HepG2 (cell line): ENCODE data around the gene KIAA1217. TPM values are rescaled to one million over a fixed set of nuclear protein-coding genes. Genes with fewer than 3 reads are reported as not detected.
A peak's percentile ranks its signal among the peaks of the same experiment; 100 is the strongest.

Experiments used
- CHD4 ChIP-seq: fragments of 200-600 bp; sonication (generic); IDR thresholded peaks from 2 replicates; pipeline ENCODE4 v1.7.0; 2017; ENCODE audit warnings: mild to moderate bottlenecking, low read length, borderline replicate concordance
- FOXC1 ChIP-seq: sonication (generic); formaldehyde crosslinking; IDR thresholded peaks from 2 replicates; pipeline ENCODE4 v1.8.0; 2022; ENCODE audit warnings: mild to moderate bottlenecking, missing genetic modification reagents, borderline replicate concordance
- KDM6A ChIP-seq: IDR thresholded peaks from 2 replicates; pipeline ENCODE4 v1.6.1; 2016; ENCODE audit warnings: low read depth
- NONO ChIP-seq, 2 experiments: fragments of 450-650 bp in 1 of 2; sonication (generic) in 1 of 2; formaldehyde crosslinking in 1 of 2; IDR thresholded peaks in 1 of 2; conservative IDR thresholded peaks in 1 of 2; 2 replicates each; pipeline versions ENCODE4 v1.6.1 to v1.8.0; 2017 to 2022; ENCODE audit warnings: mild to moderate bottlenecking in 1 of 2, missing genetic modification reagents in 1 of 2, moderate library complexity in 1 of 2
- RBAK ChIP-seq: sonication (generic); formaldehyde crosslinking; IDR thresholded peaks from 2 replicates; pipeline ENCODE4 v1.5.1; 2020; ENCODE audit warnings: mild to moderate bottlenecking, missing genetic modification reagents
- RORA ChIP-seq: sonication (generic); formaldehyde crosslinking; IDR thresholded peaks from 2 replicates; pipeline ENCODE4 v1.5.0; 2020; ENCODE audit warnings: mild to moderate bottlenecking, missing genetic modification reagents, moderate library complexity
- RXRB ChIP-seq: IDR thresholded peaks from 2 replicates; pipeline ENCODE4 v1.6.1; 2016; ENCODE audit warnings: borderline replicate concordance, missing genetic modification reagents, missing compliant biosample characterization
- SPEN ChIP-seq: sonication (generic); formaldehyde crosslinking; IDR thresholded peaks from 2 replicates; pipeline ENCODE4 v1.5.1; 2020; ENCODE audit warnings: low read depth, mild to moderate bottlenecking, missing genetic modification reagents
- TMF1 ChIP-seq: sonication (generic); formaldehyde crosslinking; IDR thresholded peaks from 2 replicates; pipeline ENCODE4 v1.8.1; 2022; ENCODE audit warnings: low read depth, missing genetic modification reagents
- ZFYVE20 ChIP-seq: sonication (generic); formaldehyde crosslinking; IDR thresholded peaks from 2 replicates; pipeline ENCODE4 v1.8.0; 2023; ENCODE audit warnings: low read depth, mild to moderate bottlenecking, moderate library complexity, missing genetic modification reagents, borderline replicate concordance
- ZNF260 ChIP-seq: sonication (generic); formaldehyde crosslinking; IDR thresholded peaks from 2 replicates; pipeline ENCODE4 v1.4.0; 2020; ENCODE audit warnings: missing genetic modification reagents, low read depth, mild to moderate bottlenecking, borderline replicate concordance
- ZNF326 ChIP-seq: sonication (generic); formaldehyde crosslinking; IDR thresholded peaks from 2 replicates; pipeline ENCODE4 v1.4.0; 2020; ENCODE audit warnings: missing genetic modification reagents, borderline replicate concordance
- ZNF720 ChIP-seq: sonication (generic); formaldehyde crosslinking; IDR thresholded peaks from 2 replicates; pipeline ENCODE4 v1.4.0; 2020; ENCODE audit warnings: missing genetic modification reagents
- ZNF768 ChIP-seq: sonication (generic); formaldehyde crosslinking; IDR thresholded peaks from 2 replicates; pipeline ENCODE4 v1.4.0; 2020; ENCODE audit warnings: missing genetic modification reagents
- ZSCAN25 ChIP-seq: sonication (generic); formaldehyde crosslinking; IDR thresholded peaks from 2 replicates; pipeline ENCODE4 v1.8.0; 2022; ENCODE audit warnings: mild to moderate bottlenecking, missing genetic modification reagents
- polyA plus RNA-seq, 8 experiments: library from polyadenylated mRNA; depleted of rRNA in 3 of 8; stranded (reverse) in 7 of 8; unstranded in 1 of 8; fragments of >200 nt; fragmentation: Illumina TruSeq in 4 of 8; extraction: Trizol in 4 of 8; gene quantifications; 2 replicates each; pipeline versions ENCODE4 v1.2.1 to v1.2.3, GENCODE V29; 2011 to 2016; ENCODE audit warnings: low read depth in 4 of 8, missing spikeins in 1 of 8, mixed read lengths in 1 of 8; ENCODE audit not compliant: insufficient read depth in 1 of 8
- total RNA-seq, 5 experiments: library from RNA; depleted of rRNA; stranded (reverse); fragments of >200 nt; fragmentation: Illumina TruSeq; extraction: Trizol; gene quantifications; 2 replicates each; pipeline ENCODE4 v1.2.3, GENCODE V29; 2016; ENCODE audit warnings: low read depth in 1 of 5
- TF ChIP-seq, protein P1 (sequence below), 2 experiments: IDR thresholded peaks; 2 replicates each; pipeline ENCODE4 v1.6.1; 2011 to 2012; ENCODE audit warnings: low read length in 2 of 2, borderline replicate concordance in 1 of 2, low read depth in 1 of 2, mild to moderate bottlenecking in 1 of 2, moderate library complexity in 1 of 2
- TF ChIP-seq, protein P2 (sequence below): sonication (generic); formaldehyde crosslinking; IDR thresholded peaks from 2 replicates; pipeline ENCODE4 v1.4.0; 2020; ENCODE audit warnings: missing genetic modification reagents
- TF ChIP-seq, protein P3 (sequence below): IDR thresholded peaks from 2 replicates; pipeline ENCODE4 v1.6.1; 2012; ENCODE audit warnings: inconsistent platforms
- TF ChIP-seq, protein P4 (sequence below): sonication (generic); formaldehyde crosslinking; IDR thresholded peaks from 2 replicates; pipeline ENCODE4 v1.9.0; 2022; ENCODE audit warnings: low read depth, missing genetic modification reagents
- TF ChIP-seq, protein P5 (sequence below): sonication (generic); formaldehyde crosslinking; IDR thresholded peaks from 2 replicates; pipeline ENCODE4 v1.4.0; 2020; ENCODE audit warnings: missing genetic modification reagents, borderline replicate concordance

The KIAA1217 gene
- total and polyA plus RNA-seq, 2 of the 13 experiments (the other 11 are each of a cell fraction or from before 2014, with no cell fraction given), result 4.6 to 10.9 TPM

DNA sequence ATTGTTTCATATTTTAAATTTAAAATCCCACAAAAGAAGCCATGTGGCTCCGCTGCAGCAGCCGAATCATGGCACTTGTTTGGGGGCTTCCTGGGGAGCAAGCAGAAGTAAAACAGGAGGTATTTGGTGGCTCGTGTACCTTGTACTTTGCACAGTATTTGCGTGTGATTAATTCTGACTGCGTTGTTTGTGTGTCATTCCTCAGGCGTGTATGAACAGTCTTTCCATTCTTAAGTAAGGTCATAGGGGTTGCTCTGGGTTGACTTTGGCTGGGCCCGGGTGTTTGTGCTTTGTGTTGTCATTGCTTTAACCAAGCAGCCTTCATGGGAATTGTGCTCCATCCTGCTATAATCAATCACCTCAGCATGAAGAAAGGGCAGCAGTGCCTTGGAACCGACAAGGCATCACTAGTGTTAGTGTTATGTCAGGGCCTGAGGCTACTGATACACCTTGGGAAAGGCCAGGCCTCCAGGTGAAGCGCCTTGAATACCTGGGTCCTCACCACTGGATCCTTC is 332.4 kb downstream of the KIAA1217 start (continued):
- TF ChIP-seq, protein P1, sequence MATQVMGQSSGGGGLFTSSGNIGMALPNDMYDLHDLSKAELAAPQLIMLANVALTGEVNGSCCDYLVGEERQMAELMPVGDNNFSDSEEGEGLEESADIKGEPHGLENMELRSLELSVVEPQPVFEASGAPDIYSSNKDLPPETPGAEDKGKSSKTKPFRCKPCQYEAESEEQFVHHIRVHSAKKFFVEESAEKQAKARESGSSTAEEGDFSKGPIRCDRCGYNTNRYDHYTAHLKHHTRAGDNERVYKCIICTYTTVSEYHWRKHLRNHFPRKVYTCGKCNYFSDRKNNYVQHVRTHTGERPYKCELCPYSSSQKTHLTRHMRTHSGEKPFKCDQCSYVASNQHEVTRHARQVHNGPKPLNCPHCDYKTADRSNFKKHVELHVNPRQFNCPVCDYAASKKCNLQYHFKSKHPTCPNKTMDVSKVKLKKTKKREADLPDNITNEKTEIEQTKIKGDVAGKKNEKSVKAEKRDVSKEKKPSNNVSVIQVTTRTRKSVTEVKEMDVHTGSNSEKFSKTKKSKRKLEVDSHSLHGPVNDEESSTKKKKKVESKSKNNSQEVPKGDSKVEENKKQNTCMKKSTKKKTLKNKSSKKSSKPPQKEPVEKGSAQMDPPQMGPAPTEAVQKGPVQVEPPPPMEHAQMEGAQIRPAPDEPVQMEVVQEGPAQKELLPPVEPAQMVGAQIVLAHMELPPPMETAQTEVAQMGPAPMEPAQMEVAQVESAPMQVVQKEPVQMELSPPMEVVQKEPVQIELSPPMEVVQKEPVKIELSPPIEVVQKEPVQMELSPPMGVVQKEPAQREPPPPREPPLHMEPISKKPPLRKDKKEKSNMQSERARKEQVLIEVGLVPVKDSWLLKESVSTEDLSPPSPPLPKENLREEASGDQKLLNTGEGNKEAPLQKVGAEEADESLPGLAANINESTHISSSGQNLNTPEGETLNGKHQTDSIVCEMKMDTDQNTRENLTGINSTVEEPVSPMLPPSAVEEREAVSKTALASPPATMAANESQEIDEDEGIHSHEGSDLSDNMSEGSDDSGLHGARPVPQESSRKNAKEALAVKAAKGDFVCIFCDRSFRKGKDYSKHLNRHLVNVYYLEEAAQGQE (IDR thresholded peaks at IDR 0.05; ENCODE audit: borderline replicate concordance in 1 of 2, low read depth in 1 of 2, low read length in 2 of 2), result no peak
- TF ChIP-seq RBAK (CRISPR knock-in tag) (no peak), FOXC1 (CRISPR knock-in tag) (no peak), CHD4 (no peak; the same call in 1 of the 2 replicates), NONO (IDR thresholded peaks at IDR 0.05) (no peak), NONO (CRISPR knock-in tag; conservative IDR thresholded peaks at IDR 0.05) (no peak), RORA (CRISPR knock-in tag) (no peak), RXRB (CRISPR knock-in tag) (peak; percentile 82; the same call in 1 of the 2 replicates), KDM6A (peak; percentile 92), ZNF326 (no peak), ZFYVE20 (no peak), ZNF768 (no peak), SPEN (no peak), ZNF260 (no peak), TMF1 (no peak), ZNF720 (no peak), ZSCAN25 (CRISPR knock-in tag) (no peak)
- TF ChIP-seq, protein P2, sequence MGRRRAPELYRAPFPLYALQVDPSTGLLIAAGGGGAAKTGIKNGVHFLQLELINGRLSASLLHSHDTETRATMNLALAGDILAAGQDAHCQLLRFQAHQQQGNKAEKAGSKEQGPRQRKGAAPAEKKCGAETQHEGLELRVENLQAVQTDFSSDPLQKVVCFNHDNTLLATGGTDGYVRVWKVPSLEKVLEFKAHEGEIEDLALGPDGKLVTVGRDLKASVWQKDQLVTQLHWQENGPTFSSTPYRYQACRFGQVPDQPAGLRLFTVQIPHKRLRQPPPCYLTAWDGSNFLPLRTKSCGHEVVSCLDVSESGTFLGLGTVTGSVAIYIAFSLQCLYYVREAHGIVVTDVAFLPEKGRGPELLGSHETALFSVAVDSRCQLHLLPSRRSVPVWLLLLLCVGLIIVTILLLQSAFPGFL (CRISPR knock-in tag), result no peak
- TF ChIP-seq, protein P3, sequence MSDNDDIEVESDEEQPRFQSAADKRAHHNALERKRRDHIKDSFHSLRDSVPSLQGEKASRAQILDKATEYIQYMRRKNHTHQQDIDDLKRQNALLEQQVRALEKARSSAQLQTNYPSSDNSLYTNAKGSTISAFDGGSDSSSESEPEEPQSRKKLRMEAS, result no peak
- TF ChIP-seq, protein P4, sequence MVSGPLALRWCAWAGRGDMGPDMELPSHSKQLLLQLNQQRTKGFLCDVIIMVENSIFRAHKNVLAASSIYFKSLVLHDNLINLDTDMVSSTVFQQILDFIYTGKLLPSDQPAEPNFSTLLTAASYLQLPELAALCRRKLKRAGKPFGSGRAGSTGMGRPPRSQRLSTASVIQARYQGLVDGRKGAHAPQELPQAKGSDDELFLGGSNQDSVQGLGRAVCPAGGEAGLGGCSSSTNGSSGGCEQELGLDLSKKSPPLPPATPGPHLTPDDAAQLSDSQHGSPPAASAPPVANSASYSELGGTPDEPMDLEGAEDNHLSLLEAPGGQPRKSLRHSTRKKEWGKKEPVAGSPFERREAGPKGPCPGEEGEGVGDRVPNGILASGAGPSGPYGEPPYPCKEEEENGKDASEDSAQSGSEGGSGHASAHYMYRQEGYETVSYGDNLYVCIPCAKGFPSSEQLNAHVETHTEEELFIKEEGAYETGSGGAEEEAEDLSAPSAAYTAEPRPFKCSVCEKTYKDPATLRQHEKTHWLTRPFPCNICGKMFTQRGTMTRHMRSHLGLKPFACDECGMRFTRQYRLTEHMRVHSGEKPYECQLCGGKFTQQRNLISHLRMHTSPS (CRISPR knock-in tag), result no peak
- TF ChIP-seq, protein P5, sequence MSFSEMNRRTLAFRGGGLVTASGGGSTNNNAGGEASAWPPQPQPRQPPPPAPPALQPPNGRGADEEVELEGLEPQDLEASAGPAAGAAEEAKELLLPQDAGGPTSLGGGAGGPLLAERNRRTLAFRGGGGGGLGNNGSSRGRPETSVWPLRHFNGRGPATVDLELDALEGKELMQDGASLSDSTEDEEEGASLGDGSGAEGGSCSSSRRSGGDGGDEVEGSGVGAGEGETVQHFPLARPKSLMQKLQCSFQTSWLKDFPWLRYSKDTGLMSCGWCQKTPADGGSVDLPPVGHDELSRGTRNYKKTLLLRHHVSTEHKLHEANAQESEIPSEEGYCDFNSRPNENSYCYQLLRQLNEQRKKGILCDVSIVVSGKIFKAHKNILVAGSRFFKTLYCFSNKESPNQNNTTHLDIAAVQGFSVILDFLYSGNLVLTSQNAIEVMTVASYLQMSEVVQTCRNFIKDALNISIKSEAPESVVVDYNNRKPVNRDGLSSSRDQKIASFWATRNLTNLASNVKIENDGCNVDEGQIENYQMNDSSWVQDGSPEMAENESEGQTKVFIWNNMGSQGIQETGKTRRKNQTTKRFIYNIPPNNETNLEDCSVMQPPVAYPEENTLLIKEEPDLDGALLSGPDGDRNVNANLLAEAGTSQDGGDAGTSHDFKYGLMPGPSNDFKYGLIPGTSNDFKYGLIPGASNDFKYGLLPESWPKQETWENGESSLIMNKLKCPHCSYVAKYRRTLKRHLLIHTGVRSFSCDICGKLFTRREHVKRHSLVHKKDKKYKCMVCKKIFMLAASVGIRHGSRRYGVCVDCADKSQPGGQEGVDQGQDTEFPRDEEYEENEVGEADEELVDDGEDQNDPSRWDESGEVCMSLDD (CRISPR knock-in tag), result 0 out of 2 replicates have a peak, but pooled peaks have one; percentile 43
